OCI-LY7 (cell line): ENCODE data around the gene RAB42. TPM values are rescaled to one million over a fixed set of nuclear protein-coding genes. Genes with fewer than 3 reads are reported as not detected.

Experiments used
- BruUV-seq: library from RNA; stranded (reverse); fragments of 400-500 nt; replicated peaks from 2 replicates; lab custom pipeline; 2021; lab: Mats Ljungman, UMichigan
- CTCF ChIA-PET: fragments of 300-600 bp; sonication (Branson Sonifier 250); formaldehyde crosslinking; loops from one replicate; lab custom pipeline; 2022; ENCODE audit warnings: antibody characterized with exemption; ENCODE audit not compliant: unreplicated experiment; lab: Charles Lee
- POLR2A ChIA-PET: fragments of 300-600 bp; sonication (Branson Sonifier 250); formaldehyde crosslinking; loops from one replicate; lab custom pipeline; 2022; ENCODE audit warnings: antibody characterized with exemption; lab: Charles Lee
- DNase-seq: peaks from one replicate; pipeline ENCODE4 v3.0.0-alpha.2; 2015; ENCODE audit warnings: low spot score
- H2AFZ ChIP-seq: fragments of 200-600 bp; sonication (generic), shearing (Covaris generic); 2 replicates; pipeline ENCODE4 v1.6.1; 2014; ENCODE audit warnings: mild to moderate bottlenecking, antibody characterized with exemption, low read length, moderate library complexity
- H3K27ac ChIP-seq: fragments of 200-600 bp; sonication (generic); 2 replicates; pipeline ENCODE4 v1.5.1; 2014; ENCODE audit warnings: mixed run types, low read depth, mild to moderate bottlenecking, moderate library complexity, low read length, inconsistent platforms; ENCODE audit not compliant: poor library complexity, severe bottlenecking
- H3K36me3 ChIP-seq: fragments of 200-600 bp; sonication (generic); 2 replicates; pipeline ENCODE4 v1.6.1; 2014; ENCODE audit warnings: mild to moderate bottlenecking, antibody characterized with exemption, low read length, moderate library complexity, mixed read lengths; ENCODE audit not compliant: insufficient read depth
- H3K4me1 ChIP-seq: fragments of 200-600 bp; sonication (generic); 2 replicates; pipeline ENCODE4 v1.5.1; 2014; ENCODE audit warnings: mild to moderate bottlenecking, low read length; ENCODE audit not compliant: insufficient read depth, poor library complexity, severe bottlenecking
- H3K4me2 ChIP-seq: fragments of 200-600 bp; sonication (generic); 2 replicates; pipeline ENCODE4 v1.6.1; 2014; ENCODE audit warnings: mild to moderate bottlenecking, low read length
- H3K4me3 ChIP-seq: fragments of 200-600 bp; sonication (generic); 2 replicates; pipeline ENCODE4 v1.5.1; 2014; ENCODE audit warnings: mild to moderate bottlenecking, low read depth, low read length; ENCODE audit not compliant: poor library complexity, severe bottlenecking
- H3K79me2 ChIP-seq: fragments of 200-600 bp; sonication (generic); 2 replicates; pipeline ENCODE4 v1.6.1; 2016; ENCODE audit warnings: low read depth, mild to moderate bottlenecking, low read length, moderate library complexity, mixed read lengths; ENCODE audit not compliant: insufficient read depth
- H3K9me2 ChIP-seq: fragments of 200-600 bp; sonication (generic); 2 replicates; pipeline ENCODE4 v1.6.1; 2016; ENCODE audit warnings: mild to moderate bottlenecking, low read length, mixed read lengths; ENCODE audit not compliant: insufficient read depth
- H3K9me3 ChIP-seq: fragments of 200-600 bp; sonication (generic); 2 replicates; pipeline ENCODE4 v1.6.1; 2014; ENCODE audit warnings: mild to moderate bottlenecking, mixed run types, low read length, mixed read lengths
- H4K20me1 ChIP-seq: fragments of 200-600 bp; sonication (generic); 2 replicates; pipeline ENCODE4 v1.6.1; 2014; ENCODE audit warnings: mild to moderate bottlenecking, antibody characterized with exemption, low read length, moderate library complexity, mixed read lengths; ENCODE audit not compliant: insufficient read depth
- EZH2phosphoT487 ChIP-seq: fragments of 200-600 bp; sonication (generic); IDR thresholded peaks from 2 replicates; pipeline ENCODE4 v1.6.1; 2018; ENCODE audit warnings: low read depth, borderline replicate concordance, mild to moderate bottlenecking, mixed run types, antibody characterized with exemption, low read length, moderate library complexity, mixed read lengths
- intact Hi-C: fragments of 100-400 bp; cut with micrococcal nuclease; formaldehyde crosslinking; loops from one replicate; pipeline ENCODE4 v1.10.0; 2022; ENCODE audit not compliant: unreplicated experiment
- total RNA-seq, 2 experiments: library from RNA; depleted of rRNA in 1 of 2; stranded (reverse); fragments of >200 nt in 1 of 2; shearing (Covaris generic) in 1 of 2; gene quantifications; 2 replicates each; pipeline ENCODE4 v1.2.3, GENCODE V29; 2014 to 2022
- TF ChIP-seq, protein P1 (sequence below): fragments of 200-600 bp; sonication (generic); conservative IDR thresholded peaks from 2 replicates; pipeline ENCODE4 v1.5.1; 2014; ENCODE audit warnings: mild to moderate bottlenecking, antibody characterized with exemption, low read length, moderate library complexity, mixed read lengths

RAB42 gene
- total RNA-seq, 2 experiments from 2014 or later, result not detected

DNA sequence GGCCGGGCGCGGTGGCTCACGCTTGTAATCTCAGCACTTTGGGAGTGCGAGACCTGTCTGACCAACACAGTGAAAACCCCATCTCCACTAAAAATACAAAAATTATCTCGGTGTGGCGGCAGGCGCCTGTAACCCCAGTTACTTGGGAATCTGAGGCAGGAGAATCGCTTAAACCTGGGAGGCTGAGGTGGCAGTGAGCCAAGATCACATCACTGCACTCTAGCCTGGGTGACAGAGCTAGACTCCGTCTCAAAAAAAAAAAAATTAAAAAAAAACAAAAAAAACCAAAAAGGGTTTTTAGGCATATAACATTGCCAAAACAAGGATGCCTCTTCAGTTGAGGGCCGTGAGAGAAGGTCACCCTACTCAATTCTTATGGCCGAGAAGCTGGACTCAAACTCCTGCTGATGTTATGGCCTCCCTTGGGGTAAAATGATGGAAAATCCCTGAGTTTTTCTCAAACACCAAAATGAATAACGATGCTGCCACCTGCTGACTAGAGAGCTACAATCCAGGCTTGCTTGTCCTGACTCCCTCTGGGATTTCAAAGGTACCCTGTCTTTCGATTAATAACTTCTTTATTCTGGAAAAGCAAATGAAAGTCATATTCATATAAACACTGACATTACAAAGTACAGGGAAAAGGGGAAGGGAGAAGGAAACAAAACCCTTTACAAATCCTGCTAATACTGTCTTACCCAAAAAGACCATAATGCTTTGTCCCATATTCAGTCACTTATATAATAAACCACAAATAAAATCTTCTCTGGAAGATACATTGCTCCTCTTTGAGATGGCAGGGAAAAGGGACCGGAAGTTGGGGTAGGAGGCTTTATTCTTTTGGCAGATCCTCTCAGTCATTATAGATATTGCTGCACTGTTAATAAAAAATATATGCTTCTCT, 10.7 kb downstream of the RAB42 start:
- ChIA-PET CTCF (interaction anchor here (0.5 to 1.1 kb wide), 2 partner anchors 145 to 354 kb away, joined by 3 read pairs; no protein-coding TSS in a partner anchor), POLR2A (interaction anchor here (0.6 to 1.3 kb wide), 3 partner anchors 21 to 45 kb away, joined by 3 to 4 read pairs (median 3); no protein-coding TSS in a partner anchor)
- no peaks in the 10 kb centered on the region for H3K9me2 ChIP-seq
- no peak overlapping the region for H3K4me2 ChIP-seq
- H3K79me2 ChIP-seq, result no peaks in the 10 kb centered on the region
- TF ChIP-seq EZH2phosphoT487, result no peak
- TF ChIP-seq, protein P1, sequence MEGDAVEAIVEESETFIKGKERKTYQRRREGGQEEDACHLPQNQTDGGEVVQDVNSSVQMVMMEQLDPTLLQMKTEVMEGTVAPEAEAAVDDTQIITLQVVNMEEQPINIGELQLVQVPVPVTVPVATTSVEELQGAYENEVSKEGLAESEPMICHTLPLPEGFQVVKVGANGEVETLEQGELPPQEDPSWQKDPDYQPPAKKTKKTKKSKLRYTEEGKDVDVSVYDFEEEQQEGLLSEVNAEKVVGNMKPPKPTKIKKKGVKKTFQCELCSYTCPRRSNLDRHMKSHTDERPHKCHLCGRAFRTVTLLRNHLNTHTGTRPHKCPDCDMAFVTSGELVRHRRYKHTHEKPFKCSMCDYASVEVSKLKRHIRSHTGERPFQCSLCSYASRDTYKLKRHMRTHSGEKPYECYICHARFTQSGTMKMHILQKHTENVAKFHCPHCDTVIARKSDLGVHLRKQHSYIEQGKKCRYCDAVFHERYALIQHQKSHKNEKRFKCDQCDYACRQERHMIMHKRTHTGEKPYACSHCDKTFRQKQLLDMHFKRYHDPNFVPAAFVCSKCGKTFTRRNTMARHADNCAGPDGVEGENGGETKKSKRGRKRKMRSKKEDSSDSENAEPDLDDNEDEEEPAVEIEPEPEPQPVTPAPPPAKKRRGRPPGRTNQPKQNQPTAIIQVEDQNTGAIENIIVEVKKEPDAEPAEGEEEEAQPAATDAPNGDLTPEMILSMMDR, result peak; percentile 95
- intact Hi-C loops, result loop anchor here (2.0 kb wide), 3 partner anchors 84 to 244 kb away; no protein-coding TSS in a partner anchor
- no peaks in the 10 kb centered on the region for H4K20me1 ChIP-seq
- H3K27ac ChIP-seq, result no peak overlapping the region
- H3K36me3 ChIP-seq, result peaks cover 43% of the 10 kb centered on the region
- H3K9me3 ChIP-seq, result no peaks in the 10 kb centered on the region
- H3K4me3 ChIP-seq, result no peak overlapping the region
- peak; percentile 68 for DNase-seq
- no peaks in the 10 kb centered on the region for H3K4me1 ChIP-seq
- H2AFZ ChIP-seq, result no peak overlapping the region
- BruUV-seq, result TSS peak; percentile 74

DNA sequence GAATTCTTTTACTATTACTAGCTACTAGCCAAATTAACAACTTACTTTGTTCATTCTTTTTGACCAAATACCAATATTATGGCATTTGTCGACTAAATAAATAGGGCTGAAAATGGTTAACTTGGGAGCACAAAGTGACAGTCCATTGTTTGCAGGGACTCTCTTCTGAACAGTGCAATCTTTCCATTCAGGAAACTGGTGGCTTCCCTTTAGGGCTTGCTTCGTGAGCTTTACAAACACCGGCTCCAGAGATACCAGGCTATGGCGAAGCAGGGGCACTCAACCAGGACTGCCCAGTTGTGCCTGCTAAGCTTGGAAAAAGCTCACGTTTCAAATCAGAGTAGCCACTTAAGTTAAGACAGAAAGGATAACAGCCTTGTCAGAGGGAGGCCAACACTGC, 12.3 kb downstream of the RAB42 start:
- H3K27ac ChIP-seq, result no peak overlapping the region
- H3K9me2 ChIP-seq, result no peaks in the 10 kb centered on the region
- no peak overlapping the region for H2AFZ ChIP-seq
- DNase-seq, result no peak
- no peak overlapping the region for H3K4me3 ChIP-seq
- H3K4me1 ChIP-seq, result no peaks in the 10 kb centered on the region
- H3K79me2 ChIP-seq, result no peaks in the 10 kb centered on the region
- intact Hi-C loops, result no loop called here
- no peaks in the 10 kb centered on the region for H3K9me3 ChIP-seq
- ChIA-PET CTCF (interaction anchor here (0.6 kb wide), 2 partner anchors 39 to 281 kb away, joined by 3 to 6 read pairs; no protein-coding TSS in a partner anchor), POLR2A (interaction anchor here (0.7 kb wide), 1 partner anchor 122 kb away, joined by 3 read pairs; no protein-coding TSS in a partner anchor)
- peaks cover 46% of the 10 kb centered on the region for H3K36me3 ChIP-seq
- no peak overlapping the region for H3K4me2 ChIP-seq
- no TSS peak for BruUV-seq
- no peaks in the 10 kb centered on the region for H4K20me1 ChIP-seq
- no peak for TF ChIP-seq EZH2phosphoT487
- TF ChIP-seq, protein P1, result no peak
